ENCODE results near the gene FAM110A.
"Not testable (repeated sequence)": the region's sequence is repeated elsewhere in the genome, so short reads cannot be mapped to it uniquely, and the experiment has no call there.

The FAM110A gene

DNA sequence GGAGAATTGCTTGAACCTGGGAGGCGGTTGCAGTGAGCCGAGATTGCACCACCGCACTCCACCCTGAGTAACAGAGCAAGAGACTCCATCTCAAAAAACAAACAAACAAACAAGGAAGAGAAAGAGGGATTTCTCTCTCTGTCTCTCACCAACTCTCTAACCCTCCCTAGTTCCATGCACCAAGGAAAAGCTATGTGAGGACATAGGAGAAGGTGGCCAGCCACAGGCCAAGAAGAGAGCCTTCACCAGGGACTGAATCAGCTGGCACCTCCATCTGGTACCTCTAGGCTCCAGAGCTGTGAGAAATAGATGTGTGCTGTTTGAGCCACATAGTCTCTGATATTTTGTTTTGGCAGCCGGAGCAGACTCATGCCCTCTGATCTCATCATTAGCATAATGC lies 9.0 kb upstream of the FAM110A start:
- DNase-seq = no peak

DNA sequence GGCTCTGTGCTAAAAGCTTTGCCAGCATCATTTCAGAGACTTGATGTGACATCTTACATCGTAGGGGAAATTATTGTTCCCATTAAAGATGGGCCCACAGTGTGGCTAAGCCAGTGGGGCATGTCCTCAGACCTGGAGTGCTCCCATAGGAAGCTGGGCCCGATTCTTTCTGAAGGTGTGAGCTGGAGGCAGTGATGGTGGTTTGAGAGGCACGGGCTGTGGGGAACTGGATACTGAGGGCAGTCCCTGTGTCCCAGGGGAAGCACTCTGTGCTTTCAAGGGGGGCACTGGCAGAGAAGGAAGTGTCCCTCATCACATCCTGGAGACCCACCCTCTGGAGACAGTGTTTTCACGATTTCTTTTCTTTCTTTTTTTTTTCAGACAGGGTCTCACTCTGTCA lies 8.6 kb upstream of the FAM110A start:
- no peak for DNase-seq

DNA sequence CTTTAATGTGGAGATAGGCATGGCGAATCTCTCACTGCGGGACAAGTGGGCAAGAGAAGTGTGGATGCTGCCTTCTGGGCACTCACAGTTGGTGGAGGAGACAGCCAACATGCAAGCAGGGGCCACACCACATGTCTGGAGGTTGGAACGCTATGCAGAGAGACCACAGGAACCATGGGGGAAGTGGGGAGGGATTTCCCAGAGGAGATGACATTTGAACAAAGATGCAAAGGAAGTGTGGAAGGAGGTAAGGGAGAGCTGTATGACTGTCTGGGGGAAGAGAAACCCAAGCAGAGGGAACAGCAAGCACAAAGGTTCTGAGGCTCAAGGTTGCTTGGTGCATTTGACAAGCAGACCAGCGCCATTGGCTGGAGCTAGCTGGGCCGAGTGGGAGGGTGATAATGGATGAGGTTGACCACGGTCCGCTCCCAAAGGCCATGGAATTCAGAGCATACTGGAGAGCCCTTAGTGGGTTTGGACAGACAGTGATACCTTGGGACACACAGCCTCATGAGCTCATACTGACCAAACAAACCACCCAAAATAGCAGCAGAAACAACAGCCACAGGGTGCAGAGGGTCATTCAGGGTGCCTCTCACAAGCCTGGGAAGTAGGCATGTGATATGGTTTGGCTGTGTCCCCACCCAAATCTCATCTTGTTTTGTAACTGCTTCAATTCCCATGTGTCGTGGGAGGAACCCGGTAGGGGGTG lies 7.6 kb upstream of the FAM110A start:
- no peak for DNase-seq

DNA sequence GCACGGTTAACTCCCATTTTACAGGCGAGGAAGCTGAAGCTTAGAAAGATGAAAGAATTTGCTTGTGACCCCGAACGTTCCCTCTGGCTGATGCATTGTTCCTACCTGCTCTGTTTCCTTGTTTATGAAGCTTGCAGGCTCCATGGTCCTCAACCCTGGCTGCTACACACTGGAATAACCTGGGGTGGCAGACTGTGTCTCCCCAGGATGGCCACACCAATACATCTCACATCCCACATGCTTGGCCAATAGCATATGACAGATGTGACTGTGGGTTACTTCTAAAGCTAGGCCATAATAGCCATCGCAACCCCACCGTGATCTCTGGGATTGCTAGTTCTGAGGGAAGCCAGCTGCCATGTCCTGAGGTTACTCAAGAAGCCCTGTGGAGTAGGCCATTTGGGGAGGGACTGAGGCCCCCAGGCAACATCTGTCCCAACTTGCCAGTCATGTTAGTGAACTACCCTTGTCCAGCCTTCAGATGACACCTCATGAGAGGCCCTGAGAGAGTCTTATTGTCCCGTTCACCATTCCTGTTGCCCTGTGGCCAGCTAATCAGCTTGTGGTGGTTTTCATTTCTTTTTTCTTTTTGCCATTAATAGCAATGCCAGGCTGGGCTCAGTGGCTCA lies 6.7 kb upstream of the FAM110A start:
- DNase-seq = no peak

DNA sequence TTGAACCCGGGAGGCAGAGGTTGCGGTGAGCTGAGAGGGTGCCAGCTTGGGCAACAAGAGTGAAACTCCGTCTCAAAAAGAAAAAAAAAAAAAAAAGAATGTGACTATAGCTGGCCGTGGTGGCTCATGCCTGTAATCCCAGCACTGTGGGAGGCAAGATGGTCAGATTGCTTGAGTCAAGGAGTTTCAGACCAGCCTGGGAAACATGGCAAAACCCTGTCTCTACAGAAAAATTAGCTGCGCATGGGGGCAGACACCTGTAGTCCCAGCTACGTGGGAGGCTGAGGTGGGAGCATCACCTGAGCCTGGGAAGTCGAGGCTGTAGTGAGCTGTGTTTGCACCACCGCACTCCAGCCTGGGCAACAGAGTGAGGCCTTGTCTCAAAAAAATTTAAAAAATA lies 5.5 kb upstream of the FAM110A start:
- DNase-seq = not testable (repeated sequence)

DNA sequence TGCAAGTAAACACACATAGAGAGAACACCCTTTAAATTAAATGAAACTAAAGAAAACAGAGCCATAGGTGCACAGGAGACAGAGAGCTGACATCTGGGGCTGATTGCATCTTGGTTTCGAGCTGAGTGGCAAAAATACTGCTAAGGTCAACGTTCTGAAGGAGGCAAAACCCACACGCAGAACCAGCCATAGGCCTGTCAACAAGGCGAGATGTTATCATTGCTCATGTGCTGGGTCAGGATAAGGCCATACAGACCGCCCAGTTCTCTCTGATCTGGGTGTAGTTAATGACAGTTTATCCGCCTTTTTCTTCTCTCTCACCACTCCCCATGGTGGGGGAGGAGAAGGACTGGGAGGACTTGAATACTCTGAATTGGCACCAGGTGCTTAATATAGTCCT lies 4.5 kb upstream of the FAM110A start:
- DNase-seq = no peak

DNA sequence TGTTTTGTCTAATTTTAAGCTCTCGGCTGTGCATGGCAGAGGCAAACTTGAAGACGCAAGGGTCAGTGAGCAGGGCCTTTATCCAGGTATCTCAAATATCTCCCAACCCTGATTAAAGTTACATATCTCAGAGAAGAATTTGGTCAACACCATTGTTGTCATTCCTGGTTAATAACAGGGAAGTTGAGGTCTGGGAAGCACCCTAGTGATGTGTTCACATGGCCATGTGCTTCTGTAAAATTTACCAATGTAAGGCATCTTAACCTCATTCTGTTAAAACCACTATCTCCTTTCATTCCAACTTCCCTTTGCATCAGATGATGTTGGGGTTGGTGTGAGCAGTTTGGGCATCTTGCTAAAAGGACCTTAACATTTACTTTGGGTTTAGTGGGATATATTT lies 4.0 kb upstream of the FAM110A start:
- no peak for DNase-seq

DNA sequence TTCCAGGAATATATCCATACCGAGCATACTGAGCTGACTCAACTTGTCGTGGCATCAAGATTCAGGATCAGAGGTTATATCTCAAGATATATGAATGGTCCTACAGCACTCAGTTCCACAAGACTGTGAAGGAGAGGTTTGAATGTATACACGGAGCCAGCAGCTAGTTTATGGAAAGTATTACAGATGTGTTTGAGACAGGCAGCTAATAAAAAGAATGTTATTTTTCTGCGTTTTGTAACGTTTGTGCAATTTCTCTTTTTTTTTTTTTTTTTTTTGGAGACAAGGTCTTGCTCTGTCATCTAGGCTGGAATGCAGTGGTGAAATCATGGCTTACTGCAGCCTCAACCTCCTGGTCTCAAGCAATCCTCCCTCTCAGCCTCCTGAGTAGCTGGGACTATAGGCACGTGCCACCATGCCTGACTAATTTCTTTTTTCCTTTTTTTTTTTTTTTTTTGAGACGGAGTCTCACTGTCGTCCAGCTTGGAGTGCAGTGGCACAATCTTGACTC lies 3.4 kb upstream of the FAM110A start:
- DNase-seq = no peak

DNA sequence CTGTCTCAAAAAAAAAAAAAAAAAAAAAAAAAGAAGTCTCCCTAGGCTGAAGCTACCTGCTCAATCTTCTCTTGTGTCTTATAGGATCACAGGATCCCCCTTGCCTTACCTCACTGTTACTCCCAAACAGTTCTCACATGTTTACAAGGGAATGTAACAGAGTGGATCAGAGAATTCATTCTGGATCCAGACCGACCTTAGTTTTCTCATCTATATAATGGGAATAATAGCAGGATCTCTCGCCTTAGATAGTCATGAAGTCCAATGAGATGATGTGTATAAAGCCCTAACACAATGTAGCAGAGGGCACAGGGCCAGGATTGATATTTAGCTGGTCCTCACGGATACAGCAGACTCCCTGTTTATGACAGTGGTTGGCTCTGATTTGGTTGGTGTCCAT lies 2.3 kb upstream of the FAM110A start:
- DNase-seq = no peak

DNA sequence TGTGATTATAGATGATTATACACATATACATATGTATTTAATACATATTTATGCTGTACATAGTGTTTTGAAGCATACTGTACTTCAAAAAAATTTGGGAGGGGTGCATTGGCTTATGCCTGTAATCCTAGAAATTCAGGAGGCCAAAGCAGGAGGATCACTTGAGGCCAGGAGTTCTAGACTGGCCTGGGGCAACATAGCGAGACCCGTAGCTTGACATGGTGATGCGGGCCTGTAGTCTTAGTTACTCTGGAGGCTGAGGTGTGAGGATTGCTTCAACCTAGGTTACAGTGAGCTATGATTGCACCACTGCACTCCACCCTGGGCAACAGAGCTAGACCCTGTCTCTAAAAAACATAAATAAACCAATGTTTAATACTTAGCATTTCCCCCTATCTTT lies 1.6 kb upstream of the FAM110A start:
- no peak for DNase-seq

DNA sequence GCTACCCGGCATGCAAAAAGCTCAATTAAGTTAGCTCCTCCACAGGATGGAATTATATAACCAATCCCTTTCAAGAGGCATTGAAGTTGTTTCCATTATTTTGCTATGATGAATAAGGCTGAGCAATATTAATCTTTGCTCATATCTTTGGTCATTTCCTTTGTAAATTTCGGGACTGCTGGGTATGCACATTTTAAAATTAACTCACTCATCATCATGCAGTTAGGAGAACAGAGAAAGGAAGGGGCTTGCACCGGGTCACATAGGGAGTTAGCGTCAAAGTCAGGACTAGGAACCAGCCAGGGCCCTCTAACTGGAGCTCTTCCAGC lies 430 bp upstream of the FAM110A start:
- DNase-seq = no peak

DNA sequence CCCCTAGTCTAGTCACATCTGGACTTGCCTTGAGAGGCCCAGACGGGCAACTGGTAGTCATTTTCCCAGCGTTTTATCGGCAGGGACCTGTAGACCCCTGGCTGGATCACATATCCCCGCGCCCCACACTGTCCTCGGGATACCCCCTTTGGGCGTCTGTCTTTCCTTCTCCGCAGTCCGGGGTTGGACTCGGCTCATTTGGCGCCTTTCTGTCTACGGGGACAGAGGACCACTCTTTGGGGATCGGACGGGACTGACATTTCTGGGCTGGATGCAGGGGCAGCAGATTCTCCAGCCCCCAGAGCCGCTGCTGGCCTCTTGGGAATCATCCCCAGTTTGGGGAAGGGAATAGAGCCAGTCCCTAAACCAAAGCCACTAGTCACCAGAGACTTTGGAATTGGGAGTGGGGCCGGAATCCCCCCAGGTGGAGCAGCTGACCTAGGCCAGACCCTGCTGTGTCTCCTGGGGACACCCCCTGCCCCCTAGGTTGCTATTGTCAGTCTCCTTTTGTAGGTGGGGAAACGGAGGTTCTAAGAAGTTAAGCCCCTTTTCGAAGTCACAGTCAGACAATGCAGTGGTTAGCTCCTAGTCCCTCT lies 734 bp downstream of the FAM110A start:
- DNase-seq = no peak

DNA sequence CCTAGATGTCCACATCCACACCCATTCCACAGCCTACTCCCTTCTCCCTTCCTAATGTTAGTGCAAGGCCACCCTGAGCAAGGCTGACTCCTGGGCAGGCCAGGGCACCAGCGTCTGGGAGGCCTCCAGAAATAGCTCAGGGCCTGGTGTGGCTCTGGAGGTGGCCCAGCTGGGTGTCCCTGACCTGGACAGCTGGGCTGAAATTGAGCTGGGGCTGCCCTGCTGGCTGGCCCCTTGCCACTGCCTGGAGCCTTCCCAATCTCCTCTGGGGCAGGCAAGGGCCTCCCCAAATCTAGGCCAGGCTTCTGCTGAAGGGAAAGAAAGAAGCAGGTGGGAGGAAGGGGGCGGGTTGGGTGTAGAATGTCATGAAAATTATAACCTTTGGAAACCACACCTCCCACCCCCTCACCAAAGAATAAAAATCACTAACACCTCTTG lies 2.1 kb downstream of the FAM110A start:
- no peak for DNase-seq

DNA sequence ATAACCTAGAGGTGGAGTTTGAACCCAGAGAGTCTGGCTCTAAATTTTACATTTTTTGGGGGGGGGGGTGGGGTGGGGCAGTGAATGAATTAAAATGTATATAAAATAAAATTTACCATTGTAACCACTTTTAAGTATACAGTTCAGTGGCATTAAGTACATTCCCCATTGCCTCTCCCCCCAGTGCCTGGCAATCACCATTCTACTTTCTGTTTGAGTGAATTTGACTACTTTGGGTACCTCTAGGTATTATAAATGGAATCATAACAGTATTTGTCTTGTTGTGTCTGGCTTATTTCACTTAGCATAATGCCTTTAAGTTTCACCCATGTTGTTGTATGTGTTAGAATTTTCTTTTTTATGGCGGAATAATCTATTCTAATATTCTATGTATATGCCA lies 2.7 kb downstream of the FAM110A start:
- DNase-seq = no peak

DNA sequence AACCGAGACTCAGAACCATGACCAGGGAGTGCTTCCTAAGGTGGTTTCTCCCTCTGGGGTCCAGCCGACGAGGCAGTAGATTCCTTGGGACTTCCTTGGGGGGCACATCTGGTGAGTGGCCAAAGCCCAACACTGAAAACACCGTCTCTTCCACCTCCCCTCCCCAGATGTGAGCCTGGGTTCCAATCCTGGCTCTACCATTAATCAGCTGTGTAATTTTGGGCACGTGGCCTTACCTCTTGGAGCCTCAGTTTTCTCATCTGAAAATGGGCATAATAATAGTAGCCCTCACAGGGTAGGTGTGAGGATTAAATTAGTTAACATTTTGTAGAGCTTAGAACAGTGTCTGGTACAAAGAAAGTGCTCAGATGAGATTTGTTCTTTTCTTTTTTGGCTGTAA lies 5.5 kb downstream of the FAM110A start:
- no peak for DNase-seq

DNA sequence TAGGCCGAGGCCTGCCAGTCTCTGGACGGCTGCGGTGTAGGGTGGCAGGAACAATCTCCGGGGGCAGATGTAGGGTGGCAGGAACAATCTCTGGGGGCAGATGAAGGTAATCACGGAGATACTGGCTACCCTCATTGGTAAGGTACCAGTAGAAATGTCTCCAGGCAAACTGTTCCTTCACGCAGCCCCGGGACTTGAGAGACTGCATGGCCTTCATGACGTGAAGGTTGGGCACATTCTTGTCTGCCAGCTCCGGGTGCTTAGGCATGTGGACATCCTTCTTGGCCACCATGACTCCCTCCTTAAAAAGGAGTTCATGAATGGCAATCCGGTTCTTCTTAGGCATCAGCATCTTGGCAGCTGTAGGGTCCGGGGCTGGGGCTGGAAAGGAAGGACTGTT lies 6.1 kb downstream of the FAM110A start:
- no peak for DNase-seq

DNA sequence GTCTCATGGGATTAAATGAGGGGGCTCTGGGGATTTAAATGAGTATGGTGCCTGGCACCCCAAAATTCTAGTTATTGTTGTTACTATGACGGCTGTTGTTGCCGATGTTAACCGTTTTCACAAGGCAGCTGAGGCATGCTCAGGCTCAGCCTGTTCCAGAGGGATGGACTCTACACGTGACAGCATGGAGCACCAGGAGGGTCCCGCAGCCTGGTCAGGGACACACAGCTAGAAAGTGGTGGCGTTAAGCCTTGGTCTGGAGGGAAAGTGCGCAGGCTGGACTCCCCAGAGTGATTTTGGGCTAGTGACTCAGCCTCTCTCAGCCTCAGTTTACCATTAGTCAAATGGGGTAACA lies 7.0 kb downstream of the FAM110A start:
- DNase-seq = no peak

DNA sequence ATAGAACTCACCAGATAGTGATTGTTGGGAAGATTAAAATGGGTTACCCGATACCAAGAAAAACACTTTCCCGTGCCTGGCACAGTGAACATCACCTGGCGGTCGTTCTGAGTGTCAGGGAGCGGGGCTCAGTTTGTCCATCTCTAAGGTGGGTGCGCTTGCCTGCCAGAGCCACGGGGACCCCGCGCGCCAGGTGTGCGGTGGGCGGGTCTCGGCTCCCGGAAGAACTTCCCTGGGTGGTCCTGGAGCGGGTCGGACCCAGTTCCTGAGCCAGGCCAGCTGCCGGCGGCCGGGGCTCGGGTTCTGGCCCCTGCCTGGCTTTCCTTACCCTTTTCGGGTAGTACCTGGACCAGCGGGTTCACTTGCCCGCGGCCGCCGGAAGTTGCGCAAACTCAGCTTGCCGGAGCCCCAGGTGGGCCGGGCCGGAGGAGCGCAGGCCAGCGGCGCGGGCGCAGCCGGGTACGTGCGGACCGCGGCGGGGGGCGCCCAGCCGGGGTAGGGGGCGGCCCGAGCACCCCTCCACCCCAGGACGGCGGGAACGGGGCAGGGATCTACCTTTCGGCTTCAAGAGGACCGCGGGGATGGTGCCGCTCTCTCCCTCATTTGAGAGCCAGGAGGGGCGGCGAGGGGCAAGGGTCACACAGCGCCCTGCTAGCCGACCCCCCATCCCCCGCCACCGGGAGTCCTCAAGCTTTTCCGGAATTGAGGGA lies 7.5 kb downstream of the FAM110A start:
- no peak for DNase-seq

DNA sequence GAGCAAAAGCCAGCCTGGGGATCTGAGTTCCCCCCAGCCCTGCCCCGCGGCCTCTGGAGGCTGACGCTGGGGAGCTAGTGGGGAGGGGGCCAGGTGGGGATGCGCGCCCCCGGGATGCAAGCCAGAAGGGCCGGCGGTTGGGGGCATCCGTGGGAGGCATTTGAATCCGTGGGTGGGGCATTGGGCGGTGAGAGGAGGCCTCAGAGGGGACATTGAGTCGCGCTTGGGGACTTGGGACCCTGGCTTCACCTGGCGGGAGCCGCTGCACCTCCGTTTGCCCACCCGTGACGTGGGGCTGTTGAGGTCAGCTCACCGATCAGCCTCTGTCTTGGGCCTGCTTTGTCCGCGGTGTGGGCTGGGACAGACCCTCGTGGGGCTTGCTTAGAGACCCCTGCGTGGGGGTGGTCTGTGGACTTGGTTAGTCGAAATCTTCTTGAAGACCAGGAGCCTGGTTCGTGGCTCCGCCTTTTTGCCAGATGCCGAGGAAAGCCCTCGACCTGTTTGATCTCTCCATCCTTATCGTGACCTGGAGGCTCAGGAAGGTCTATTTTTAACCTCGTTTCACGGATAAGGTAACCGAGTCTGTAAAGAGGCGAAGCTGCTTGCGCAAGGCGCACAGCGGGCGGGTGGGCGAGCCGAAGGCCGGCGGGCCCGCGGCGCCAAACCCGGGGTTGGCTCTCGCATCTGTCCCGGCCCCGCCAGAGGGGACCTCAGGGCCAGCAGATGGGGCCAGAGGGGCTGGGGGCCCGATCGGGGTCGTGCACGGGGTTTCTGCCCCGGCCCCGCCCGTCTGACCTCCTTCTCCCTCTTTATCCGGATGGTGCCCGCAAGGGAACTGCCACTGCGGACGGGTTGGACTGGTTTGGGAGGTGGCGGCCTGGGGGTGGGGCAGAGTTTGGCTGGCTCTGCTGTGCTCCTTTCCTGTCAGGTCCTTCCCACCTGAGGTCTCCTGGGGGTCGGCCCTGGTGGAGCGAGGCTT lies 8.3 kb downstream of the FAM110A start:
- DNase-seq = no peak

DNA sequence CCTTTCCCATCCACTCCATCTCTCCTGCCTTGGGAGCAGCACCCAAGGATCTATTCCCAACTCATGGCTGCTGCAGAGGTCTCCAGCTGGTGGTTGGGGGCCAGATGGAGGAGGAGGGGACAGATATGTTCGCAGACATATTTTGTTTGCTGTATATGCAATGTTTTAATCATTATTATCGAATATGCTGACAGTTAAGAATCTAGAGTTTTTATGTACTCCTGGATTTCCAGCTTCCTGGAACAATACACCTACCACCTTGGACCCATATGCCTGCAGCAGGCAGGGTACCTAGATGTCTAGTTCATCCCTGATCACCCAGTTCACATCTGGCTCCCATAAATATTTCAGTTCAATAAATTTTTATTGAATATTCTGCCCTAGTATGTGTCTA lies 9.0 kb downstream of the FAM110A start:
- DNase-seq = no peak

DNA sequence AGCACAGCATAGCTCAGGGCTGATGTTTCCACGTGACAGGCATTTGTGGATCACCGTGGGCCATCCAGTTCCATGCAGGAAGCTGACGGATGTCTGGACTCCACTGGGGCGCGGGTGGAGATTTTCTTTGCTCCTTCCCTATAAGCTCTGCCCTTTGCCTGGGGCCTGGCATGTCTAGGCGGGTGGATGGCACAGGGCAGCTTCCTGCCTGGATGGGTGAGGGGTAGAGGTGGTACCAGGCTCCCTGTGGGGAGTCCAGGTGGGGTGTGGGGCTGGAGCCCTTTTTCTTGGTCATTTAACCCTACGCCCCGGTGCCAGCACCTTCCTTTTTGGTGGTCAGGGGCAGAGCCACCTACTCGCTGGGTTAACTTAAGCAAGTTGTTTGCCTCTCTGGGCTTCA lies 10.4 kb downstream of the FAM110A start:
- no peak for DNase-seq

DNA sequence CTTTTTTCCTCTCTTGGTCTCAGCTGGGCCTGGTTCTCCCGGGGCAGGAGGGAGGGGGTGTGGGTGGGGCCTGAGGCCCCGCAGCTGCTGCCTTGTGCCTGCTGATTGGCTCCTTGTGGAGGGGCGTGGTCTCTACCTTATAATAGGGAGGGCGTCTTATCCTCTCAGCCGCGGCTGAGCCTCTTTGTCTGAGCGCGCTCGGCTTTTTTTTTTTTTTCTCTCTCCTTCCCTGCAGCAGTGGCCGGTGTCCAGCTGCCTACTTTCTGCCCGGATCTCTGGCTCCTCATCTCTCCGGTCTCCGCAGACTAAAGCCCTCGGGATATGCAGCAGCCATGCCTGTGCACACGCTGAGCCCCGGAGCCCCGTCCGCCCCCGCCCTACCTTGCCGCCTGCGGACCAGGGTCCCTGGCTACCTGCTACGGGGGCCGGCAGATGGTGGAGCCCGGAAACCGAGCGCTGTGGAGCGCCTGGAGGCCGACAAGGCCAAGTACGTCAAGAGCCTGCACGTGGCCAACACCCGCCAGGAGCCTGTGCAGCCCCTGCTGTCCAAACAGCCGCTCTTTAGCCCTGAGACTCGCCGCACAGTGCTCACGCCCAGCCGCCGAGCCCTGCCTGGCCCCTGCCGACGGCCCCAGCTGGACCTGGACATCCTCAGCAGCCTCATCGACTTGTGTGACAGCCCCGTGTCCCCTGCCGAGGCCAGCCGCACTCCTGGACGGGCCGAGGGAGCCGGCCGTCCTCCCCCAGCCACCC lies 11.1 kb downstream of the FAM110A start:
- peak; percentile 80 for DNase-seq
